ENCODE results near the gene PTMS.

Gene PTMS

GRCh38 chr12:6723607-6724408 lies 42.4 kb upstream of the PTMS start, which contains the start of gene COPS7A (continued):
- TF ChIP-seq ZNF777 (tag by site-specific recombination; IDR thresholded peaks at IDR 0.05; ENCODE audit: borderline replicate concordance), result no peak
- TF ChIP-seq ZNF707 (tag by site-specific recombination; IDR thresholded peaks at IDR 0.05), result no peak
- TF ChIP-seq YY1 (tag by site-specific recombination; IDR thresholded peaks at IDR 0.05), result peak; percentile 77
- peak; percentile 65; the same call in 1 of the 2 replicates for TF ChIP-seq ZNF513 (tag by site-specific recombination; IDR thresholded peaks at IDR 0.05)
- peak; percentile 10; the same call in 1 of the 2 replicates for TF ChIP-seq ZNF449 (tag by site-specific recombination; IDR thresholded peaks at IDR 0.05)
- TF ChIP-seq ZNF10 (tag by site-specific recombination; IDR thresholded peaks at IDR 0.05), result peak; percentile 85
- TF ChIP-seq ZNF274 (IDR thresholded peaks at IDR 0.05; ENCODE audit: low read length), result no peak
- no peak for TF ChIP-seq ZNF274 (tag by site-specific recombination; IDR thresholded peaks at IDR 0.05; ENCODE audit: borderline replicate concordance)
- no peak for TF ChIP-seq AEBP2 (tag by site-specific recombination; IDR thresholded peaks at IDR 0.05; ENCODE audit: borderline replicate concordance)
- no peak for TF ChIP-seq GFI1B (tag by site-specific recombination; IDR thresholded peaks at IDR 0.05)
- TF ChIP-seq MZF1 (tag by site-specific recombination; IDR thresholded peaks at IDR 0.05; ENCODE audit: borderline replicate concordance), result no peak
- peak; percentile 38; the same call in 1 of the 2 replicates for TF ChIP-seq ZFP37 (tag by site-specific recombination; IDR thresholded peaks at IDR 0.05)
- no peak for TF ChIP-seq ZNF350 (tag by site-specific recombination; IDR thresholded peaks at IDR 0.05)
- TF ChIP-seq ZNF148 (tag by site-specific recombination; IDR thresholded peaks at IDR 0.05; ENCODE audit: borderline replicate concordance), result no peak
- TF ChIP-seq BCL11B (tag by site-specific recombination; IDR thresholded peaks at IDR 0.05; ENCODE audit: low read depth), result 0 out of 2 replicates have a peak, but pooled peaks have one; percentile 37
- TF ChIP-seq ZNF549 (tag by site-specific recombination; IDR thresholded peaks at IDR 0.05), result no peak
- no peak for TF ChIP-seq ZNF211 (tag by site-specific recombination; IDR thresholded peaks at IDR 0.05; ENCODE audit: low read depth)
- no peak for TF ChIP-seq ZNF221 (tag by site-specific recombination; IDR thresholded peaks at IDR 0.05; ENCODE audit: borderline replicate concordance)
- no peak for TF ChIP-seq ZNF157 (tag by site-specific recombination; IDR thresholded peaks at IDR 0.05)
- no peak for TF ChIP-seq ZSCAN4 (tag by site-specific recombination; IDR thresholded peaks at IDR 0.05)
- no peak for TF ChIP-seq ZNF785 (tag by site-specific recombination; IDR thresholded peaks at IDR 0.05)
- no peak; the same call in 1 of the 2 replicates for TF ChIP-seq ZNF2 (tag by site-specific recombination; IDR thresholded peaks at IDR 0.05)
- TF ChIP-seq ZBTB20 (tag by site-specific recombination; IDR thresholded peaks at IDR 0.05), result peak; percentile 21; the same call in 1 of the 2 replicates
- TF ChIP-seq ZNF521 (tag by site-specific recombination; IDR thresholded peaks at IDR 0.05), result no peak
- TF ChIP-seq ZFP41 (tag by site-specific recombination; IDR thresholded peaks at IDR 0.05; ENCODE audit: borderline replicate concordance), result no peak
- no peak for TF ChIP-seq GLI4 (tag by site-specific recombination; IDR thresholded peaks at IDR 0.05)
- TF ChIP-seq, protein P1, sequence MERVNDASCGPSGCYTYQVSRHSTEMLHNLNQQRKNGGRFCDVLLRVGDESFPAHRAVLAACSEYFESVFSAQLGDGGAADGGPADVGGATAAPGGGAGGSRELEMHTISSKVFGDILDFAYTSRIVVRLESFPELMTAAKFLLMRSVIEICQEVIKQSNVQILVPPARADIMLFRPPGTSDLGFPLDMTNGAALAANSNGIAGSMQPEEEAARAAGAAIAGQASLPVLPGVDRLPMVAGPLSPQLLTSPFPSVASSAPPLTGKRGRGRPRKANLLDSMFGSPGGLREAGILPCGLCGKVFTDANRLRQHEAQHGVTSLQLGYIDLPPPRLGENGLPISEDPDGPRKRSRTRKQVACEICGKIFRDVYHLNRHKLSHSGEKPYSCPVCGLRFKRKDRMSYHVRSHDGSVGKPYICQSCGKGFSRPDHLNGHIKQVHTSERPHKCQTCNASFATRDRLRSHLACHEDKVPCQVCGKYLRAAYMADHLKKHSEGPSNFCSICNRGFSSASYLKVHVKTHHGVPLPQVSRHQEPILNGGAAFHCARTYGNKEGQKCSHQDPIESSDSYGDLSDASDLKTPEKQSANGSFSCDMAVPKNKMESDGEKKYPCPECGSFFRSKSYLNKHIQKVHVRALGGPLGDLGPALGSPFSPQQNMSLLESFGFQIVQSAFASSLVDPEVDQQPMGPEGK (tag by site-specific recombination; IDR thresholded peaks at IDR 0.05), result peak; percentile 99
